H1 (cell line): Measurements from ENCODE around the gene LGALS8. TPM values are rescaled to one million over a fixed set of nuclear protein-coding genes. Genes with fewer than 3 reads are reported as not detected.

Experiments
- CTCF ChIA-PET: fragments of 300-600 bp; sonication (Branson Sonifier 250); formaldehyde crosslinking; loops from one replicate; lab custom pipeline; 2021; ENCODE audit not compliant: partially characterized antibody; lab: Charles Lee
- POLR2A ChIA-PET: fragments of 300-600 bp; sonication (Branson Sonifier 250); formaldehyde crosslinking; loops from one replicate; lab custom pipeline; 2021; ENCODE audit warnings: inconsistent platforms; ENCODE audit not compliant: partially characterized antibody; lab: Charles Lee
- DNase-seq, 2 experiments: peaks; one replicate each; pipeline versions ENCODE4 v3.0.0 to v3.0.0-alpha.2; 2010 to 2022; ENCODE audit warnings: low spot score in 2 of 2, low read depth in 1 of 2, mixed read lengths in 1 of 2
- FAIRE-seq: peaks from 2 replicates; lab custom pipeline; 2011; peaks lifted over from hg19 to GRCh38; lab: Jason Lieb, UNC
- H2AFZ ChIP-seq: 2 replicates; pipeline ENCODE4 v1.8.1; 2012; ENCODE audit warnings: low read length, inconsistent platforms
- H2AK5ac ChIP-seq: 2 replicates; pipeline ENCODE4 v1.6.1; 2013; ENCODE audit warnings: low read depth, low read length
- H2BK120ac ChIP-seq: replicated peaks from 2 replicates; pipeline ENCODE3; 2013; ENCODE audit warnings: low read depth, low read length, inconsistent platforms
- H2BK12ac ChIP-seq: 2 replicates; pipeline ENCODE4 v1.6.1; 2013; ENCODE audit warnings: low read depth, low read length
- H2BK15ac ChIP-seq: 2 replicates; pipeline ENCODE4 v1.6.1; 2013; ENCODE audit warnings: low read length
- H2BK20ac ChIP-seq: 2 replicates; pipeline ENCODE4 v1.6.1; 2013; ENCODE audit warnings: low read length
- H2BK5ac ChIP-seq: 2 replicates; pipeline ENCODE4 v1.6.1; 2013; ENCODE audit warnings: low read depth, low read length
- H3K14ac ChIP-seq: 2 replicates; pipeline ENCODE4 v1.6.1; 2013; ENCODE audit warnings: inconsistent platforms; ENCODE audit not compliant: insufficient read length
- H3K18ac ChIP-seq: 2 replicates; pipeline ENCODE4 v1.6.1; 2013; ENCODE audit warnings: low read length; ENCODE audit errors: extremely low read depth
- H3K23ac ChIP-seq: 2 replicates; pipeline ENCODE4 v1.6.1; 2013; ENCODE audit warnings: inconsistent platforms; ENCODE audit not compliant: insufficient read length
- H3K23me2 ChIP-seq: 2 replicates; pipeline ENCODE4 v1.6.1; 2013; ENCODE audit warnings: low read depth, low read length
- H3K27ac ChIP-seq: 2 replicates; pipeline ENCODE4 v1.6.1; 2011; ENCODE audit warnings: low read depth, low read length, inconsistent platforms
- H3K27me3 ChIP-seq, 4 experiments: replicated peaks in 1 of 4; 1 replicate in 1 of 4; 2 replicates in 3 of 4; pipeline versions ENCODE4 v1.6.1 to v1.8.1; 2011 to 2013; ENCODE audit warnings: low read length in 3 of 4, mild to moderate bottlenecking in 3 of 4, inconsistent platforms in 2 of 4, mixed read lengths in 2 of 4, moderate library complexity in 1 of 4; ENCODE audit not compliant: control insufficient read depth in 3 of 4, insufficient read depth in 3 of 4; ENCODE audit errors: extremely low read depth in 1 of 4
- H3K36me3 ChIP-seq, 4 experiments: 2 replicates each; pipeline versions ENCODE4 v1.6.1 to v1.8.1; 2011 to 2013; ENCODE audit warnings: mild to moderate bottlenecking in 4 of 4, low read length in 3 of 4, moderate library complexity in 2 of 4, control low read depth in 1 of 4, inconsistent platforms in 1 of 4; ENCODE audit not compliant: insufficient read depth in 4 of 4, control insufficient read depth in 2 of 4
- H3K4ac ChIP-seq: replicated peaks from 2 replicates; pipeline ENCODE3; 2013; ENCODE audit warnings: low read length, low read depth, mixed read lengths, inconsistent platforms; ENCODE audit not compliant: insufficient read length
- H3K4me1 ChIP-seq, 4 experiments: replicated peaks in 1 of 4; 1 replicate in 1 of 4; 2 replicates in 3 of 4; pipeline versions ENCODE4 v1.6.1 to v1.8.1; 2011 to 2013; ENCODE audit warnings: low read length in 3 of 4, inconsistent platforms in 2 of 4, mixed read lengths in 1 of 4; ENCODE audit not compliant: insufficient read depth in 4 of 4, control insufficient read depth in 3 of 4
- H3K4me2 ChIP-seq, 2 experiments: 2 replicates each; pipeline versions ENCODE4 v1.6.1 to v1.8.1; 2011 to 2013; ENCODE audit warnings: low read depth in 2 of 2, low read length in 2 of 2, control low read depth in 1 of 2, inconsistent platforms in 1 of 2, mild to moderate bottlenecking in 1 of 2; ENCODE audit not compliant: insufficient read depth in 1 of 2
- H3K4me3 ChIP-seq, 4 experiments: fragments of 200-600, 300-600 bp in 1 of 4; sonication (generic), shearing (Covaris generic), sonication (Bioruptor Twin) in 1 of 4; 2 replicates each; pipeline versions ENCODE4 v1.5.1 to v1.8.1; 2011 to 2016; ENCODE audit warnings: low read length in 4 of 4, low read depth in 3 of 4, control low read depth in 2 of 4, inconsistent platforms in 2 of 4, mild to moderate bottlenecking in 2 of 4, mixed read lengths in 1 of 4, moderate library complexity in 1 of 4; ENCODE audit not compliant: insufficient read depth in 2 of 4; ENCODE audit errors: extremely low read depth in 1 of 4
- H3K56ac ChIP-seq: replicated peaks from 2 replicates; pipeline ENCODE3; 2013; ENCODE audit warnings: low read depth, mild to moderate bottlenecking, mixed read lengths, low read length, inconsistent platforms; ENCODE audit not compliant: insufficient read length
- H3K79me1 ChIP-seq: 2 replicates; pipeline ENCODE4 v1.6.1; 2013; ENCODE audit warnings: low read depth, low read length, control low read depth
- H3K79me2 ChIP-seq, 2 experiments: 2 replicates each; pipeline versions ENCODE4 v1.6.1 to v1.8.1; 2012 to 2013; ENCODE audit warnings: low read length in 2 of 2, mild to moderate bottlenecking in 2 of 2, inconsistent platforms in 1 of 2; ENCODE audit not compliant: insufficient read depth in 2 of 2, control insufficient read depth in 1 of 2
- H3K9ac ChIP-seq, 4 experiments: replicated peaks in 1 of 4; 1 replicate in 1 of 4; 2 replicates in 3 of 4; pipeline versions ENCODE4 v1.6.1 to v1.8.1; 2011 to 2013; ENCODE audit warnings: low read depth in 3 of 4, low read length in 3 of 4, control low read depth in 2 of 4, mild to moderate bottlenecking in 2 of 4, moderate library complexity in 2 of 4, inconsistent platforms in 1 of 4; ENCODE audit errors: extremely low read depth in 1 of 4
- H3K9me3 ChIP-seq, 2 experiments: 2 replicates each; pipeline versions ENCODE4 v1.6.1 to v1.8.1; 2012 to 2013; ENCODE audit warnings: mild to moderate bottlenecking in 2 of 2, moderate library complexity in 2 of 2, control low read depth in 1 of 2, inconsistent platforms in 1 of 2, low read depth in 1 of 2, low read length in 1 of 2, mixed read lengths in 1 of 2; ENCODE audit not compliant: insufficient read depth in 2 of 2
- H4K20me1 ChIP-seq, 2 experiments: replicated peaks in 1 of 2; 2 replicates each; pipeline versions ENCODE3 to v1.8.1; 2011 to 2013; ENCODE audit warnings: inconsistent platforms in 2 of 2, low read length in 2 of 2, mild to moderate bottlenecking in 1 of 2; ENCODE audit not compliant: insufficient read depth in 2 of 2, control insufficient read depth in 1 of 2
- H4K5ac ChIP-seq: 2 replicates; pipeline ENCODE4 v1.6.1; 2013; ENCODE audit warnings: low read length, low read depth, mixed read lengths, inconsistent platforms; ENCODE audit not compliant: insufficient read length
- H4K8ac ChIP-seq: 2 replicates; pipeline ENCODE4 v1.8.0; 2013; ENCODE audit warnings: mild to moderate bottlenecking, moderate library complexity, low read length, inconsistent platforms; ENCODE audit not compliant: insufficient read depth; ENCODE audit errors: extremely low read depth
- H4K91ac ChIP-seq: replicated peaks from 2 replicates; pipeline ENCODE3; 2013; ENCODE audit warnings: low read length, mixed read lengths, inconsistent platforms; ENCODE audit not compliant: insufficient read length
- BACH1 ChIP-seq: IDR thresholded peaks from 2 replicates; pipeline ENCODE4 v1.6.1; 2012; ENCODE audit warnings: low read length, improper control_type of control experiment
- CEBPB ChIP-seq: IDR thresholded peaks from 2 replicates; pipeline ENCODE4 v1.6.1; 2012; ENCODE audit warnings: low read depth, low read length
- FOSL1 ChIP-seq: IDR thresholded peaks from 2 replicates; pipeline ENCODE4 v1.6.1; 2011; ENCODE audit warnings: mild to moderate bottlenecking, low read depth, low read length, moderate library complexity; ENCODE audit not compliant: insufficient read depth
- HDAC6 ChIP-seq: IDR thresholded peaks from one replicate; pipeline ENCODE4 v1.7.1; 2012; ENCODE audit warnings: low read depth, mild to moderate bottlenecking, inconsistent platforms, low read length, moderate library complexity
- NRF1 ChIP-seq: IDR thresholded peaks from 2 replicates; pipeline ENCODE4 v1.6.1; 2011; ENCODE audit warnings: mild to moderate bottlenecking, low read depth, low read length, improper control_type of control experiment
- RFX5 ChIP-seq: IDR thresholded peaks from 2 replicates; pipeline ENCODE4 v1.6.1; 2011; ENCODE audit warnings: low read depth, low read length, improper control_type of control experiment, borderline replicate concordance
- RNF2 ChIP-seq: fragments of 200-900, 300-1000 bp; sonication (generic); IDR thresholded peaks from 2 replicates; pipeline ENCODE4 v1.7.1; 2016; ENCODE audit warnings: borderline replicate concordance, low read depth, mild to moderate bottlenecking, antibody characterized with exemption, low read length; ENCODE audit not compliant: poor library complexity, severe bottlenecking; ENCODE audit errors: missing control alignments
- SIX5 ChIP-seq: IDR thresholded peaks from 2 replicates; pipeline ENCODE4 v1.6.1; 2011; ENCODE audit warnings: mild to moderate bottlenecking, low read depth, low read length
- SP1 ChIP-seq: IDR thresholded peaks from 2 replicates; pipeline ENCODE4 v1.6.1; 2011; ENCODE audit warnings: low read depth, low read length
- TAF7 ChIP-seq: optimal IDR thresholded peaks from 2 replicates; pipeline ENCODE3; 2011; ENCODE audit warnings: low read depth, mild to moderate bottlenecking, inconsistent platforms, low read length, moderate library complexity, borderline replicate concordance
- WGBS, 2 experiments: shearing (Covaris generic) in 1 of 2; methylation state at CpG; one replicate each; pipeline versions ENCODE4 v1.1.6 to v1.1.7; 2013 to 2015; ENCODE audit warnings: low lambda C conversion rate in 2 of 2, mixed read lengths in 2 of 2, inconsistent platforms in 1 of 2, low coverage in 1 of 2, missing lambda C conversion rate in 1 of 2; ENCODE audit not compliant: insufficient replicate concordance in 2 of 2, insufficient coverage in 1 of 2, insufficient read length in 1 of 2; ENCODE audit errors: extremely low coverage in 1 of 2, missing lambda C conversion rate in 1 of 2; 5-methylcytosine and 5-hydroxymethylcytosine counted together
- polyA plus RNA-seq, 7 experiments: library from polyadenylated mRNA; depleted of rRNA in 3 of 7; stranded (reverse) in 5 of 7; unstranded in 2 of 7; fragments of >200 nt in 5 of 7; fragments of 200-250 nt in 2 of 7; gene quantifications; 1 replicate in 5 of 7; 2 replicates in 1 of 7; 4 replicates in 1 of 7; pipeline versions ENCODE4 v1.2.1 to v1.2.3, GENCODE V29; 2011 to 2013; ENCODE audit warnings: missing spikeins in 2 of 7, mixed read lengths in 2 of 7
- total RNA-seq: library from RNA; stranded (reverse); fragmentation: NEBNext Ultra II Directional; extraction: Animal tissue kit (Norgen Biotek cat#: 25700); gene quantifications from 2 replicates; pipeline ENCODE4 v1.2.1, GENCODE V29; 2021
- TF ChIP-seq, protein P1 (sequence below): IDR thresholded peaks from 2 replicates; pipeline ENCODE4 v1.6.1; 2011; ENCODE audit warnings: low read length, improper control_type of control experiment

LGALS8 gene
- total and polyA plus RNA-seq, 2 of the 8 experiments (the other 6 are each of a cell fraction or from before 2014, with no cell fraction given): 7.2 to 11.6 TPM

GRCh38 chr1:236534151-236534651 is 10.4 kb downstream of the LGALS8 start:
- Histone ChIP-seq H4K91ac (no peak overlapping the region), H3K18ac (no peak overlapping the region), H3K4ac (no peak overlapping the region), H3K23ac (no peak overlapping the region), H3K36me3 (no peaks in the 10 kb centered on the region), H2BK15ac (no peak overlapping the region), H4K5ac (no peak overlapping the region), H3K23me2 (no peaks in the 10 kb centered on the region), H3K9me3 (no peaks in the 10 kb centered on the region; a peak in 1 of 4 replicates), H3K14ac (no peak overlapping the region), H3K4me2 (no peak overlapping the region), H2BK20ac (no peak overlapping the region), H3K27me3 (no peaks in the 10 kb centered on the region), H2AK5ac (no peak overlapping the region), H3K4me1 (no peaks in the 10 kb centered on the region), H3K4me3 (no peak overlapping the region), H2BK120ac (no peak overlapping the region), H2BK12ac (no peak overlapping the region), H3K79me2 (no peaks in the 10 kb centered on the region), H4K20me1 (no peaks in the 10 kb centered on the region)
- ChIA-PET CTCF (interaction anchor here (0.8 to 1.8 kb wide), 8 partner anchors 7 to 430 kb away, joined by 3 to 8 read pairs (median 3); no protein-coding TSS in a partner anchor), POLR2A (interaction anchor here (0.6 to 2.2 kb wide), 2 partner anchors 16 to 126 kb away, joined by 3 to 6 read pairs; no protein-coding TSS in a partner anchor)
- DNase-seq: no peak
- no peak for FAIRE-seq
- no peak for TF ChIP-seq SIX5
- no peak for TF ChIP-seq SP1
- no peak for TF ChIP-seq FOSL1
- TF ChIP-seq CEBPB: no peak
- no peak for TF ChIP-seq TAF7
- no peak for TF ChIP-seq RNF2
- TF ChIP-seq HDAC6: no peak
- TF ChIP-seq NRF1: no peak
- no peak for TF ChIP-seq RFX5
- TF ChIP-seq, protein P1, sequence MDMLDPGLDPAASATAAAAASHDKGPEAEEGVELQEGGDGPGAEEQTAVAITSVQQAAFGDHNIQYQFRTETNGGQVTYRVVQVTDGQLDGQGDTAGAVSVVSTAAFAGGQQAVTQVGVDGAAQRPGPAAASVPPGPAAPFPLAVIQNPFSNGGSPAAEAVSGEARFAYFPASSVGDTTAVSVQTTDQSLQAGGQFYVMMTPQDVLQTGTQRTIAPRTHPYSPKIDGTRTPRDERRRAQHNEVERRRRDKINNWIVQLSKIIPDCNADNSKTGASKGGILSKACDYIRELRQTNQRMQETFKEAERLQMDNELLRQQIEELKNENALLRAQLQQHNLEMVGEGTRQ: no peak
- no peak for TF ChIP-seq BACH1
- TF ChIP-seq, all 59 proteins: peak for 0
- H3K9ac ChIP-seq: no peak overlapping the region
- 87% methylated on average over 4 of the region's 4 CpGs; no CpG with 5 or more reads in 1 of the 2 experiments for WGBS, 2 experiments
- no peak overlapping the region for H3K27ac ChIP-seq
- H3K56ac ChIP-seq: no peak overlapping the region
- no peaks in the 10 kb centered on the region for H3K79me1 ChIP-seq
- no peak overlapping the region for H2AFZ ChIP-seq
- no peak overlapping the region for H4K8ac ChIP-seq
- H2BK5ac ChIP-seq: no peak overlapping the region
